ENCODE results near the gene PHACTR3.

DNA sequence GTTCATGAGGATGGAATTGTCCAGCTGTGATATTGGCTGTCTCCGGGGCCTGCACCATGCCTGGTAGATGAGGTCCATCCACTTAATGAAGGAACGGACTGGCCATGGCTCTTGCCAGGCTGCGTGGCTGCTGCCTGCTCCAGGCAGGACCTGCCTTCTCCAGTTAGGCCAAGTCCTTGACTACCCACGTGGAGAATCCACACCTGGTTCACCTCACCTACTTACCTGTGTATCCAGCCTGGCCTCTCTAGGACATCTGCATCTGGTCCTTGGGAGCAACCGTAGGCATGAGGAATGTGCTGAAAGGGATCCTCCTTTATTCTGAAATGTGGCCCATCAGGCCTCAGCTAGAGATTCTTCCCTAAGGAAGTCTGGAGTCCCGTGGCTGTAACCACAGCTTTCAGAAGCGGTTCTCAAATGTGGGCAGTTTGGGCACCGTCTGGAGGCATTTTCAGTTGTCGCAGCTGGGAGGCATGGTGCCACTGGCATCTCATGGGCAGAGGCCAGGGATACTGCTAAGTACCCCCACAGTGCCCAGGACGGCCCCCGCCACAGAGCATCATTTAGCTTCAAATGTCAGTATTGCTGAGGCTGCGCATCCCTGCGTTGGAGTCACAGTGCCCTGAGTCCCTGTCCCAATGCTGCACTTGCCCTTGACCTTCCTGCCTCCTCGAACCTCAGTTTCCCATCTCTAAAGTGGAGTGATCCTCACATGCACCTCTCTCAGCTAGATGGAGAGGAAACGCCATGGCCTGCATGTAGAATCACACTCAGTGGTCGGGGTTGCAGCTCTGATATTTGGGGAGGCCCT is 67.5 kb downstream of the PHACTR3 start:
- TF ChIP-seq, protein P1, sequence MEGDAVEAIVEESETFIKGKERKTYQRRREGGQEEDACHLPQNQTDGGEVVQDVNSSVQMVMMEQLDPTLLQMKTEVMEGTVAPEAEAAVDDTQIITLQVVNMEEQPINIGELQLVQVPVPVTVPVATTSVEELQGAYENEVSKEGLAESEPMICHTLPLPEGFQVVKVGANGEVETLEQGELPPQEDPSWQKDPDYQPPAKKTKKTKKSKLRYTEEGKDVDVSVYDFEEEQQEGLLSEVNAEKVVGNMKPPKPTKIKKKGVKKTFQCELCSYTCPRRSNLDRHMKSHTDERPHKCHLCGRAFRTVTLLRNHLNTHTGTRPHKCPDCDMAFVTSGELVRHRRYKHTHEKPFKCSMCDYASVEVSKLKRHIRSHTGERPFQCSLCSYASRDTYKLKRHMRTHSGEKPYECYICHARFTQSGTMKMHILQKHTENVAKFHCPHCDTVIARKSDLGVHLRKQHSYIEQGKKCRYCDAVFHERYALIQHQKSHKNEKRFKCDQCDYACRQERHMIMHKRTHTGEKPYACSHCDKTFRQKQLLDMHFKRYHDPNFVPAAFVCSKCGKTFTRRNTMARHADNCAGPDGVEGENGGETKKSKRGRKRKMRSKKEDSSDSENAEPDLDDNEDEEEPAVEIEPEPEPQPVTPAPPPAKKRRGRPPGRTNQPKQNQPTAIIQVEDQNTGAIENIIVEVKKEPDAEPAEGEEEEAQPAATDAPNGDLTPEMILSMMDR (IDR thresholded peaks at IDR 0.05; ENCODE audit: low read depth, low read length, poor library complexity, severe bottlenecking), result no peak
- no peak for TF ChIP-seq EZH2phosphoT487 (IDR thresholded peaks at IDR 0.05; ENCODE audit: borderline replicate concordance, low read length)
